Fibroblast of villous mesenchyme (primary cell): Measurements from ENCODE around the gene SLC6A3. TPM values are rescaled to one million over a fixed set of nuclear protein-coding genes. Genes with fewer than 3 reads are reported as not detected.
A peak's percentile ranks its signal among the peaks of the same experiment; 100 is the strongest.

Experiments used
- DNase-seq: peaks from one replicate; pipeline ENCODE4 v3.0.0-alpha.2; 2010; ENCODE audit warnings: low read depth
- H3K4me3 ChIP-seq: 2 replicates; pipeline ENCODE4 v1.5.1; 2011; ENCODE audit warnings: low read depth, mild to moderate bottlenecking, low read length
- CTCF ChIP-seq: IDR thresholded peaks from 2 replicates; pipeline ENCODE4 v1.5.1; 2012; ENCODE audit warnings: low read depth, mild to moderate bottlenecking, low read length; ENCODE audit not compliant: insufficient read depth
- total RNA-seq: library from RNA; depleted of rRNA; stranded (reverse); fragments of >200 nt; gene quantifications from 2 replicates; pipeline ENCODE4 v1.2.3, GENCODE V29; 2012

SLC6A3 gene
- total RNA-seq, 1 donor, result not detected

DNA sequence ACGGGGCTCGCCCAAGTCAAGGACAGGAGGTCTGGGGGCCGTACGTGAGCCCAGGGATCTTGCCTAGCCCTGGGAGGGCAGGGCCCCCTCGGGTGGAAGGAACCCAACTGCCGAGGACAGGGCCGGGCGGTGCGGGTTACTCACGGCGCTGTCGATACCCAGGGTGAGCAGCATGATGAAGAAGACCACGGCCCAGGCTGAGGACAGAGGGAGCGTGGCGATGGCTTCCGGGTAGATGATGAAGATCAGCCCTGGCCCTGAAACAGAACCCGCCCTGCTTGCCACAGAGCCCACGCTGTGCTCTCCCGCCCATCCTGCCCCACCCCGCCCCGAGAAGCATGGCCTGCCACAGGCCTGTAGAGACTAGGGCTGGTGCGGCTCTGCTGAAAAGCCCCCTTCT is 34.1 kb downstream of the SLC6A3 start:
- H3K4me3 ChIP-seq, result no peak overlapping the region
- DNase-seq, result no peak
- TF ChIP-seq CTCF, result no peak

- DNase-seq, result no peak
- no peak overlapping the region for H3K4me3 ChIP-seq
- no peak for TF ChIP-seq CTCF
These were observed 34.9 kb downstream of the SLC6A3 start for GRCh38 chr5:1410156-1411014.

GRCh38 chr5:1409381-1410110 is 35.7 kb downstream of the SLC6A3 start:
- peak; percentile 18 for DNase-seq
- H3K4me3 ChIP-seq, result no peak overlapping the region
- no peak for TF ChIP-seq CTCF

- no peak for TF ChIP-seq CTCF
- no peak for DNase-seq
- H3K4me3 ChIP-seq, result no peak overlapping the region
These were observed 38.3 kb downstream of the SLC6A3 start for GRCh38 chr5:1406681-1407640.

DNA sequence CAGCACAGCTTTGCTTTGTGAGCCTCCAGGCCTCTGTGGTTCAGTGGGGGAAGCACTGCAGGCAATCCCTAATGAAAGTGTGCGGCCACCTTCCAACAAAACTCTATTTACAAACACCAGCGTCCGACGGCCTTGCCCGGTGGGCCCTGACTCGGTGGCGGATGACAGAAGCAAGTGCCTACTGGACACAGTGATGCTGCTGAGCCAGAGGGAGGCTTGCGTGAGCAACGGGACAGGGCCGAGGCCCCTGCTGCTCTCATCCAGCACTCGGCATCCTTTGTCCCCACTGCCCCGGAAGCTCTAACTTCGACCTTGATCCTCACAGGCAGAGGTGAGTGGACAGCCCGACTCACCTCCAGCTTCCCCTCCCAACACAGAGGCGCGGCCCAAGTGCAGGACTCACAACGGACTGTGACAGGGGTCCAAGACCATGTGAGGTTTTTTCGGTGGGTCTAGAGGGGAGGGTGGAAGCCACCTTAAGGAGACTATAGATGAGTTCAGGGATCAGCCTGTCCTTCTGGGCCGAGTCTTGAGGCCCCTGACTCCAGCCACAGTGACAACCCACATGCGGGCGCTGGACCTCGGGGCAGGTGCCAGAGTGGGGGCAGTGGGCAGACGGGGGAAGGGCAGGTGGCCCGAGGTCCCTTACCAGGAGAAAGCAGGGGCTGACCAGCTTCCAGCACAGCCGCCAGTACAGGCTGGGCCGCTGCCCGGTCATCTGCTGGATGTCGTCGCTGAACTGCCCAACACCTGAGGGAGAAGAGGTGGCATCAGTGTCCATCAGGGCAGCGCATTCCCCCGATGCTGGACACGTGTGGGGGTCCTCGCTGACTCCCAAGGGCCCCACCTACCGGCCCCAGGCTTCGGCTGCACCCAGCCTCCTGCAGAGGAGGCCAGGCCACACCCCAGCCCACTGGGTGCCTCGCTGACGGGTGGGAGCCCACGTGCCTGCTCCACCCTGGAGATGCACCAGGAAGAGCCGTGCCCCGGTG is 39.4 kb downstream of the SLC6A3 start:
- no peak for DNase-seq
- no peak for TF ChIP-seq CTCF

More for the DNA sequence above, 39.4 kb downstream of the SLC6A3 start:
- H3K4me3 ChIP-seq, result no peak overlapping the region
